CD4-positive, alpha-beta T cell treated with Interleukin-12 subunit alpha and Interleukin-12 subunit beta, for 1 hour (primary cell): ENCODE data around the gene POLR2J2.
"Not testable (repeated sequence)": the region's sequence is repeated elsewhere in the genome, so short reads cannot be mapped to it uniquely, and the experiment has no call there.

Source experiments
- DNase-seq: peaks from one replicate; pipeline ENCODE4 v3.0.0-alpha.2; 2020

POLR2J2 gene

GRCh38 chr7:102667523-102667922, 3.9 kb downstream of the POLR2J2 start:
- DNase-seq = not testable (repeated sequence)

- not testable (repeated sequence) for DNase-seq
Measured at GRCh38 chr7:102666850-102667249, 4.6 kb downstream of the POLR2J2 start.

DNA sequence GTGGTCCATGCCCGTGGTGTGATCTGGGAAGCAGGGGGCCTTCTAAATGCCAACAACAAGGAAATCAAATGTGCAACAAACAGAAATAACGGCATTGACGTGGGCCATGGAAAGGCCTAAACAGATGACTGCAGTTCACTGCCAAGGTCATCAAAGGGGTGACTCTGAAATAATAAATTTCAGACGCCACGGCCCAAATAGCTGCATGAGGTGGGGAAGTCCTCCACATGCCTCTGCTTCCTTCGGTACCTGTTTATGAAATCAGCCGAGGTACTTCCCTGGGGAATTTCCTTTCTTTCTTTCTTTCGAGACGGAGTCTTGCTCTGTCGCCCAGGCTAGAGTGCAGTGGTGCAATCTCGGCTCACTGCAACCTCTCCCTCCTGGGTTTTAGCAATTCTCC, 6.7 kb downstream of the POLR2J2 start:
- DNase-seq = not testable (repeated sequence)

DNA sequence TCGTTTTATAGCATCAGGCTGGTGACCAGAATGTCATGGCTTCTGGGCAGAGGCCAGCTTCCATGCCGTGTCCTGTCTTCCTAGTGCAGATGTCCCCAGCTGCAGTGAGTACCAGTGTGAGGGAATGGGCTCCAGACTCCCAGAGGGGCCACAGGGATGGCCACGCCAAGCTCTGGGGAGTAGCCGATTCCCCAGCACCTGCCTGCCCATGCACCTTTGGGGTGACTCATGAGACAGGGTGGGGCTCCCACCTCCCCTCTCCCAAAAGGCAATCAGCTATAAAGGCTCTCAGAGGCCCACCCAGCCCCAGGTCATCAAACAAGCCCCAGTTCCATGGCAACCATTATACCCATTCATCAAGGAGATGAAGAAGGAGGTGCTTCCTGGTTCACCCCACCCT, 21.5 kb downstream of the POLR2J2 start, which contains the start of gene SPDYE2B:
Gene SPDYE2B (plus strand): TSS at position 396 of the 400 bp plus-strand sequence. CDS start 2,030 bp downstream, outside the sequence.
- not testable (repeated sequence) for DNase-seq

GRCh38 chr7:102647813-102648212, 23.6 kb downstream of the POLR2J2 start:
- DNase-seq = not testable (repeated sequence)

GRCh38 chr7:102643404-102643803, 28.1 kb downstream of the POLR2J2 start:
- not testable (repeated sequence) for DNase-seq

DNA sequence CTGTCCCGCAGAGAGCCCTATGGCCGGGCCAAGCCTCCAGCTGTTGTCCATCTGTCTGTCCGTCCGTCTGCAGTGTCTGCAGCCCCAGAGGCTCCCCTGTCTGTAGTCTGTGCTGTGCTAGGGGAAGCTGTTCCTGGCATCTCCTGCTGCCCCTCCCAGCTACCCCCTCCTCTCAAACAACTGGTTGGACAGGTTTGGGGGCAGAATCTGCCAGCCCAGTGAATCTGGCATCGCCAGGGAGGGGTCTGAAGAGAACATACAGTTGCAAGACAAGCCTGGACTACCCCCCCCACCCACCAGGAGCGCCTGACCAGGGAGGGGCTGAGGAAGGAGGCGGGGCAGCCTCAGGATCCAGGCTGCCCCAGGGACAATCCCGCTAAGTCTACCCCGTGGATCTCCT, 28.8 kb downstream of the POLR2J2 start, which contains the start of gene UPK3BL1:
Gene UPK3BL1 (minus strand): TSS at position 101 of the 400 bp plus-strand sequence. CDS start 50 bp downstream, at position 51.
- DNase-seq = not testable (repeated sequence)

DNA sequence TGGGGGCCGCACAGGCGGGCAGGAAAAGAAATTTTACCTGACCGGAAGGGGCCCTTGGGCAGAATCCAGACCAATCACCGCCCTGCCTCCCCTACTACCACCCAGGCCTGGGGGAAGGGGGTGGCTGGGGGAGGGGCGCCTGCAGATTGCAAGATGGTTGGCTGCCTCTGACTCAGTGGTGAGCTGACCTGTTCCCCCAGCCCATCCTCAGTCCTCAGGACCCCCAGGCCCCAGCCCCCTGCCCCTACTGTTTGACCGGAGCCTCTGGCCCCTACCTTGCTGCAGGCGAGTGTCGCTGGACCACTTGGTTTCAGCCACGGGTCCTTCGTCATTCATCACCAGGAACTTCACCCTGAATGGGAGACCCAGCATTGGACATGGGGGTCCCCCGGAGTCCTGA, 32.6 kb downstream of the POLR2J2 start:
- not testable (repeated sequence) for DNase-seq

DNA sequence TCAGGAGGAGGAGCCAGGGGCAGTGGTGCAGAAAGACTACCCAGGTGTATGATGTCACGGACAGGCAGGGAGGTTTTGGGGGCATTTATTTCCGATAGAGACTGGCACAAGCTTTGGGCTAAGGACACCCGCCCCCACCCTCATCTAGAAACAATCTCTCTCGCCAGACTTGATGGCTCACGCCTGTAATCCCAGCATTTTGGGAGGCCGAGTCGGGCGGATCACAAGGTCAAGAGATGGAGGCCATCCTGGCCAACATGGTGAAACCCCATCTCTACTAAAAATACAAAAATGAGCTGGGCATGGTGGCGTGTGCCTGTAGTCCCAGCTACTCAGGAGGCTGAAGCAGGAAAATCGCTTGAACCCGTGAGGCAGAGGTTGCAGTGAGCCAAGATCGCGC, 34.5 kb downstream of the POLR2J2 start:
- not testable (repeated sequence) for DNase-seq

DNA sequence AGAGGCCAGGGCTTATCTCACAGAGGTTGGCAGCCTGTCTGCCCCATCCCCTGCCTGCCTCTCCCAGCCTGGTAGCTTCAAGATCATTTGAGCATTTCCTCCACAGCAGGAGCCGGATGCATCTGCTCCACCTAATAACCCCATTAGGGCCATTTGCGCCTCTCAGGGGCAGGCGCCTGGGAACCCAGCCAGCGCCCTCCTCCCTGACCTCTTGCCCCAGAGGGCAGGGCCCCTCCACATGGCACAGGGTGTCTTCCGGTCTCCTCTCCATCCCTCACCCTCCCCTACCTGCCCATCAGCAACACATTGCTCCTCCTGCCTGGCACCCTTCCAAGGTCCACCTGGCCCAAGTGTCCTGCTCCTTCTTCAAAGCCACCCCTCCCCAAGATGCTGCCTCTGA, 36.1 kb downstream of the POLR2J2 start:
- not testable (repeated sequence) for DNase-seq

GRCh38 chr7:102634299-102634698, 37.2 kb downstream of the POLR2J2 start:
- not testable (repeated sequence) for DNase-seq

- not testable (repeated sequence) for DNase-seq
Measured at GRCh38 chr7:102630622-102631021, 40.8 kb downstream of the POLR2J2 start.

DNA sequence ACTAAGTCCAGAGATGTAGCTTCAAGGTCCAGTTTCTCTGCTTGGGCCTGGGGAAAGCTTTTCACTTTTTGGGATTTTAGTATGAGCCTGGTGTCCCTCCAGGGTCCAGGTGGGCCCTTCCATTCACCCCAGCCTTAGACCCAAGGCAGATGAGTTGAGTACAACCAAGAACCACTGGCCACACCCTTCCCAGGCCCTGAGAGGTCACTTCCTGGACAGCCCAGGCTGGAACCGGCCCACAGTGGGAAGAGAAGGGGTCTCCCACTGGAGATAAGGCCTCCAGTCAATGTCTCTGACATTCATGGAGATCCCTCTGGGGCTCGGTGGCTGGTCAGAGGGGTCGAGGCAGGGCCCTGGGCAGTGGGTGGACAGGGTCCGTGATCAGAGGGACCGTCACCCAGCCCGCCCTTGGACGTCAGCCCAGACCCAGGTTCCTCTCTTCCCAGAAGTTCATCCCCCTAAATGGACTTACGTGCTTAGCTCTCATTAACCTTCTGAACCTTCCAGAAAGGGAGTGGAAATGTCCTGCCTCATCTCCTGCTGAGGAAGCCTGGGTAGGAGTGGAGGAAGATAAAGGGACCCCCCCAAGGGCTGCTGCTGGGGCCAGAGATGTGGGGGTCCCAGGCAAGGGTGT, 44.1 kb downstream of the POLR2J2 start:
- not testable (repeated sequence) for DNase-seq

GRCh38 chr7:102618122-102618521, 53.3 kb downstream of the POLR2J2 start:
- DNase-seq = not testable (repeated sequence)

DNA sequence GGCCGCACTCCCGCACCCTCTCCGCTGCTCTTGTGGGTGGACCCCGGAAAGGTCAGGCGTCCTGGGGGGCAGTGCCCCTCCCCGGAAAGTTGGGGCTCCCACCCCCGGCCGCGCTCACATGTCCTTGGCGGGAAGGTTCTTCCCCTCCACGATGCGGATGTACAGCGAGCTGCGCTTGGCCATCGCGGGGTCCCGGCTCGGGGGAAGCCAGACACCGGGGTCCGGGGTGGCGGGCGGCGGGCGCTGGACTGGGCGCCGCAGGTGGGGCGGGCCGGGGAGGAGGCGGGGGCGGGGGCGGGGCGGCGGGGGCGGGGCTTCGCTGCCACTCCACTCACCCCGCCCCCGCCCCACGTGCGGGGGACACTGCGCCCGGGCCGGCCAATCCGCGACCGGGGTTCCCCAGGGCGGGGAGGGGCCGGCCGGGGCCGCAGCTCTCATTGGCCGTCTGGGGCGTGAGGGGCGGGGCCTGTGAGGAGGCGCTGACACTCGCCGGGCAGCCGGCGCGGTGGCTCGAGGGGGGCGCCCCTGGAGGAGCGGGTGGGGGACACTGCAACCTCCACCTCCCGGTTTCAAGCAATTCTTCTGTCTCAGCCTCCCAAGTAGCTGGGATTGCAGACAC, 54.8 kb downstream of the POLR2J2 start, which contains the start of gene RASA4:
Gene RASA4 (minus strand): TSS at position 250 of the 619 bp plus-strand sequence. CDS start 67 bp downstream, at position 183.
- peak; percentile 52 for DNase-seq
